AG04449 (cell line): ENCODE measurements around the gene GDF11.

Experiments
- CTCF ChIA-PET: fragments of 350-600 bp; formaldehyde crosslinking; extraction: SDS; loops from one replicate; lab custom pipeline; 2021; ENCODE audit warnings: antibody characterized with exemption; lab: Yijun Ruan, JAX
- POLR2A ChIA-PET: fragments of 400-600, 350-600 bp; formaldehyde crosslinking; extraction: SDS; loops from one replicate; lab custom pipeline; 2020; ENCODE audit warnings: antibody characterized with exemption, inconsistent platforms; lab: Yijun Ruan, JAX
- DNase-seq: peaks from one replicate; pipeline ENCODE4 v3.0.0-alpha.2; 2010; ENCODE audit warnings: low read depth, low spot score
- H3K4me3 ChIP-seq: 2 replicates; pipeline ENCODE4 v1.5.1; 2011; ENCODE audit warnings: low read depth, mild to moderate bottlenecking, control low read depth, low read length
- TF ChIP-seq, protein P1 (sequence below): IDR thresholded peaks from one replicate; pipeline ENCODE4 v1.5.1; 2011; ENCODE audit warnings: mild to moderate bottlenecking, moderate library complexity, low read length, control low read depth, inconsistent platforms; ENCODE audit not compliant: insufficient read depth; ENCODE audit errors: missing control alignments

GDF11 gene

DNA sequence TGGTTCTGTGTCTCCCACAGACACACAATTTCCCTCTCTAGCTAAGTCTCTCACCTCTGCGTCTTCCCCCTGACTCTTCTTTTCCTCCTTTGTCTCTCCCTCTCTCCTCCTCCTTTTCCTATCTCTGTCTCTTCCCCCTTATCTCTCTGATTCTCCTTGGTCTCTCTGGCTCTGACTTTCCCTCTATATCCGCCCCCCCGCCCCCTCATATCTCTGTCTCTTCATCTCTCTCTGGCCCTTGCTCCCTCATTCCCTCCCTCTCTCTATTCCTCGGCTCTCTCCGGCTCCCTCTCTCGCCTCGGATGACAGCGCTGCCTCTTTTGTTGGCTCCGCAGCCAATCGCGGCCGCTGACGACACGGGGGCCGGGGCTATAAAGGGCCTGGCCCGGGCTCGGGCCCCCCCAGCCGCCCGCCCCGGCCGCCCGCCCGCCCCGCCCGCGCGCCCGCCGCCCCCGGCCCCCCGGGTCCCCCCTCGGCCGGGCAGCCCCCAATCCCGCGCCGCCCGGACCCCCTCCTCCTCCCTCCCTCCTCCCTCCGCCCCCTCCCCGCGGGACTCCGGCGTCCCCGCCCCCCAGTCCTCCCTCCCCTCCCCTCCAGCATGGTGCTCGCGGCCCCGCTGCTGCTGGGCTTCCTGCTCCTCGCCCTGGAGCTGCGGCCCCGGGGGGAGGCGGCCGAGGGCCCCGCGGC lies at the start of gene GDF11:
Gene GDF11, plus strand, starts transcription at position 404 of the 687 bp plus-strand sequence. Its CDS starts 195 bp downstream, at position 599.
- H3K4me3 ChIP-seq, result peak within 1 kb of the TSS; percentile 75
- ChIA-PET POLR2A (interaction anchor here (0.7 to 3.2 kb wide), 4 partner anchors 13 to 298 kb away, joined by 3 to 15 read pairs (median 4); partner anchors contain the start of genes CD63, ORMDL2 and SARNP), CTCF (interaction anchor here (0.7 to 7.6 kb wide), 17 partner anchors 9 to 375 kb away, joined by 3 to 193 read pairs (median 4); partner anchors contain the start of genes DGKA, SARNP and ZC3H10)
- DNase-seq, result no peak
- TF ChIP-seq, protein P1, sequence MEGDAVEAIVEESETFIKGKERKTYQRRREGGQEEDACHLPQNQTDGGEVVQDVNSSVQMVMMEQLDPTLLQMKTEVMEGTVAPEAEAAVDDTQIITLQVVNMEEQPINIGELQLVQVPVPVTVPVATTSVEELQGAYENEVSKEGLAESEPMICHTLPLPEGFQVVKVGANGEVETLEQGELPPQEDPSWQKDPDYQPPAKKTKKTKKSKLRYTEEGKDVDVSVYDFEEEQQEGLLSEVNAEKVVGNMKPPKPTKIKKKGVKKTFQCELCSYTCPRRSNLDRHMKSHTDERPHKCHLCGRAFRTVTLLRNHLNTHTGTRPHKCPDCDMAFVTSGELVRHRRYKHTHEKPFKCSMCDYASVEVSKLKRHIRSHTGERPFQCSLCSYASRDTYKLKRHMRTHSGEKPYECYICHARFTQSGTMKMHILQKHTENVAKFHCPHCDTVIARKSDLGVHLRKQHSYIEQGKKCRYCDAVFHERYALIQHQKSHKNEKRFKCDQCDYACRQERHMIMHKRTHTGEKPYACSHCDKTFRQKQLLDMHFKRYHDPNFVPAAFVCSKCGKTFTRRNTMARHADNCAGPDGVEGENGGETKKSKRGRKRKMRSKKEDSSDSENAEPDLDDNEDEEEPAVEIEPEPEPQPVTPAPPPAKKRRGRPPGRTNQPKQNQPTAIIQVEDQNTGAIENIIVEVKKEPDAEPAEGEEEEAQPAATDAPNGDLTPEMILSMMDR, result no peak

DNA sequence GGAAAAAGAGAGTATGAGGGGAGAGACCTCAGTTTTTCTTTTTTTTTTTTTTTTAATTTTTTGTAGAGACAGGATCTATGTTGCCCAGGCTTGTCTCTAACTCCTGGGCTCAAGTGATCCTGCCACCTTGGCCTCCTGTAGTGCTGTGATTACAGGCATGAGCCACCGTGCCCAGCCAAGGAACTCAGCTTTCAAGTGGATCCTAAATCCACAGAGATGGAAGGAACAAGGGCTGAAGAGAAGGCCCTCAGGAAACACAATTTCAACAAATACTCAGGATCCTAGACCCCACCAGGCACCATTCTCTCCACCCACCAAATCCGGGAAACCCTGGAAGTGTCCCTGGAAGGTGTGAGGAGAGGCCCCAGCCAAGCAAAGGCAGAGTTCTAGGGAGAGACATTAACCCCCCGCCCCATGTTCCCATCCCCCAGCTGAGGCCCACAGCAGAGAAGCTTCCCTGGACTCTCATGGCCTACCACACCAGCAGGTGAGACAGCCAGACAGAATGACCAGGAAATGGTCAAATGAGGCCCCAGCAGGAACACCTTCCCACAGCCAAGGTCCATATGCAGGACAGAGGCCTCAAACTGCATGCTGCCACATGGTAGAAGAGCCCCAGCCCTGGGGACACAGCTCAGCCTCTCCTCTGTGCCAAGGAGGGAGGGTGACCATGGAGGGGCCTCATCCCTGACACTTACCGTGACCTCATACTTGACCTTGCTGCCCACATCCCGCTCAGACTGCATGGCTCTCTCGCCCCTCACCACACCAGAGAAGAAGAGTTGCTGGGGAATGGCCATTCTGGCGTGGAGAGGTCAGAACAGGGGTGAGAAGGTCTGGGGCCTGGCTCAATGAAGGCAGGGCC lies 49.4 kb upstream of the GDF11 start:
- H3K4me3 ChIP-seq, result no peak overlapping the region
- ChIA-PET POLR2A (no interaction called here), CTCF (interaction anchor here (0.8 to 1.0 kb wide), 2 partner anchors 12 to 37 kb away, joined by 3 to 4 read pairs; no protein-coding TSS in a partner anchor)
- TF ChIP-seq, protein P1, result no peak
- no peak for DNase-seq

DNA sequence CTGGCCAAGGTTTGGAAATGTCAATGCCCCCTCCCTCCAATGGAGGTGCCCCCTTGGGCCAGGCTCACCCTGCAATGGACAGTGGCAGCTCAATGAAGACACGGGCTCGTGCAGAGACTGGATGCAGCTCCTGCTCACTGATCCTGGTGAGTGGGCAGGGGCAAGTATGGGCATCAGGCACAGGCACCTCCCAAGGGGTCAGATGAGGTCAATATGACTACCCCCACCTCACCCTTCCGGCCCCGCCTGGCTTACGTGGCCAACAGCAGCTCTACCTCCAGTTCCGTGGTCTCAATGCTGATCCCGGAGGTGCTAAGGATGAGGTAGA lies 48.8 kb upstream of the GDF11 start:
- TF ChIP-seq, protein P1, result no peak
- ChIA-PET POLR2A (no interaction called here), CTCF (interaction anchor here (0.8 kb wide), 1 partner anchor 11 kb away, joined by 3 read pairs; no protein-coding TSS in a partner anchor)

DNA sequence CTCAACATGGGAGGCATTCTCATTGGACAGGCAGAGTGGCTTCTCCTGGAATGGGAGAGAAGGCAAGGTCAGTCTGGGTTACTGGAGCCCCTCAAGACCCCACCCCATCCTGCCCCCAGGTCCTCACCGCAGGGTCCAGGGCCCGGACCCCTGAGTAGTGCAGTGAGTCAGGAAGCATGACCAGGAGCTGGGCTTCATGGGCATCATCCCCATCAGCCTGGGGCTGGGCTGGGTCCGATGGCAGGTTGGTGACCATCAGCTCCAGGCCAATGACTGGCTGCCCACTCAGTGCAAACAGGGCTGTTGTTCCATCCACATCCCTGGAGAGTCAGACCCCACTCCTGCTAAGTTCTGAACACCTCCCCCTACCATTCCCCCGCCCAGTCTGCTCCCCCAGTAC lies 48.3 kb upstream of the GDF11 start:
- H3K4me3 ChIP-seq, result no peak overlapping the region
- TF ChIP-seq, protein P1, result no peak
- POLR2A ChIA-PET, result no interaction called here
- DNase-seq, result no peak
- CTCF ChIA-PET, result no interaction called here

More for the DNA sequence above, 48.8 kb upstream of the GDF11 start:
- no peak overlapping the region for H3K4me3 ChIP-seq
- no peak for DNase-seq

DNA sequence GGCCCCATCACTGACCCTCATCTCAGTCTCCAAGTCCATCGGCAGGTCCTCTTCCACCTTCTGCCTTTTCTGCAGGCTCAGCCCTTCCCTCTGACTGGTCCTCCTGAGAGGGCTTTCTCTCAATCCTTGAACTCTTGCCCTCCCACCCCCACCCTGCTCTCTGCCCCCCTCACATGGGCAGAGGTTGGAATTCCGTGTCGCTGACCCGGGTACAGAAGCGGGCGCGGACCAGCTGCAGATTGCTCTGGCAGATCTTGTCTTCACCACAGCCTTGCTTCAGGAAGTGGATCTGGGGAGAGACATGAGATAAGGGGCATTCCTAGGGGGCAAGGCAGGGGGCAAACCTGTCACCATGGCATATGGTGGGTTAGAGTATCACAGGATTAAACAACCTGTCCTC lies 47.6 kb upstream of the GDF11 start:
- ChIA-PET CTCF (interaction anchor here (0.7 to 1.3 kb wide), 3 partner anchors 10 to 44 kb away, joined by 3 read pairs; no protein-coding TSS in a partner anchor), POLR2A (no interaction called here)
- no peak overlapping the region for H3K4me3 ChIP-seq
- TF ChIP-seq, protein P1, result no peak
- DNase-seq, result no peak
